ENCODE measurements around the gene C19orf38. TPM values are rescaled to one million over a fixed set of nuclear protein-coding genes. Genes with fewer than 3 reads are reported as not detected.

Gene C19orf38
- total and polyA plus RNA-seq, 9 of the 15 experiments (the other 6 are each of a cell fraction or from before 2014, with no cell fraction given): 0.14 to 0.18 TPM; not detected in 7

DNA sequence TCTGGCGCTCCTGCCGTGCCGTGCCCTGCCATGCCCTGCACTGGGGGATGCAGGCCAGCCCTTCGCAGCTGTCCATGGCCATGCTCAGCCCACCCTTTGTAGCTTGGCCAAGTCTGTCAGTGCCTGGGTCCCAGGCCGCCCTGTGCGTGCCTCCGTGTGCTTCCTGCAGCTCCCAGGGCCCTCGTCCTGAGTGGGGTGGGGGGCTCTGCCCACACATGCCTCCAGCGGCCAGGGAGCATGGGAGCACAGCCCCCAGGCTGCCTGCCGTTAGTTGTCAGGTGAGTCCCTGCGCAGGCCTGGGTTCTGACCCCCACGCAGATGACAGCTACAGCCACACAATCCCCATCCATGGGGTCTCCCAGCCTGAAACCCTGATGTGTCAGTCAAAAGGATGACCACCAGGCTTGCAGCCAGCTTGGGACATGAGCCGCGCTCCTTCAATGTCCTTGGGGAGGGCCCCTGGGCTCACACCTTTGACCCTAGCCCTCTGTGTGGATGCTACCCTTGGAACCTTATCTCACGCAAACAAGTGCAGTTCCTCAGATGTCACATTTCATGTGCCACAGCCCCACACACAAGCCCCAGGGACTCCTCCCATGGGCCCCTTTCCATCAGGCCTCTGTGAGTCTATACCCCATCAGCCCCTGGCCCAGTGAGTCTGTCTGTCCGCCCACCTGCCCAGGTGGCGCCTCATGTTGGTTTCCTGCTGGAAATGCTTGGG is 36.7 kb upstream of the C19orf38 start (continued):
- TF ChIP-seq, protein P1, sequence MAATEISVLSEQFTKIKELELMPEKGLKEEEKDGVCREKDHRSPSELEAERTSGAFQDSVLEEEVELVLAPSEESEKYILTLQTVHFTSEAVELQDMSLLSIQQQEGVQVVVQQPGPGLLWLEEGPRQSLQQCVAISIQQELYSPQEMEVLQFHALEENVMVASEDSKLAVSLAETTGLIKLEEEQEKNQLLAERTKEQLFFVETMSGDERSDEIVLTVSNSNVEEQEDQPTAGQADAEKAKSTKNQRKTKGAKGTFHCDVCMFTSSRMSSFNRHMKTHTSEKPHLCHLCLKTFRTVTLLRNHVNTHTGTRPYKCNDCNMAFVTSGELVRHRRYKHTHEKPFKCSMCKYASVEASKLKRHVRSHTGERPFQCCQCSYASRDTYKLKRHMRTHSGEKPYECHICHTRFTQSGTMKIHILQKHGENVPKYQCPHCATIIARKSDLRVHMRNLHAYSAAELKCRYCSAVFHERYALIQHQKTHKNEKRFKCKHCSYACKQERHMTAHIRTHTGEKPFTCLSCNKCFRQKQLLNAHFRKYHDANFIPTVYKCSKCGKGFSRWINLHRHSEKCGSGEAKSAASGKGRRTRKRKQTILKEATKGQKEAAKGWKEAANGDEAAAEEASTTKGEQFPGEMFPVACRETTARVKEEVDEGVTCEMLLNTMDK (IDR thresholded peaks at IDR 0.05; ENCODE audit: borderline replicate concordance, insufficient read depth, low read depth, low read length, poor library complexity, severe bottlenecking): no peak
- no peak for TF ChIP-seq GTF2E2 (tag; IDR thresholded peaks at IDR 0.05)
- TF ChIP-seq NR2C2 (CRISPR knock-in tag; IDR thresholded peaks at IDR 0.05): no peak
- peak; percentile 53; the same call in 1 of the 2 replicates for TF ChIP-seq NR2C2 (tag; IDR thresholded peaks at IDR 0.05)
- no peak for TF ChIP-seq MCM7 (IDR thresholded peaks at IDR 0.05)
- 0 out of 2 replicates have a peak, but pooled peaks have one; percentile 28 for TF ChIP-seq EP300 (IDR thresholded peaks at IDR 0.05; ENCODE audit: low read length)
- no peak for TF ChIP-seq STAT5A (IDR thresholded peaks at IDR 0.05; ENCODE audit: borderline replicate concordance, low read length)
- no peak for TF ChIP-seq SRF (CRISPR knock-in tag; IDR thresholded peaks at IDR 0.05)
- TF ChIP-seq, protein P2, sequence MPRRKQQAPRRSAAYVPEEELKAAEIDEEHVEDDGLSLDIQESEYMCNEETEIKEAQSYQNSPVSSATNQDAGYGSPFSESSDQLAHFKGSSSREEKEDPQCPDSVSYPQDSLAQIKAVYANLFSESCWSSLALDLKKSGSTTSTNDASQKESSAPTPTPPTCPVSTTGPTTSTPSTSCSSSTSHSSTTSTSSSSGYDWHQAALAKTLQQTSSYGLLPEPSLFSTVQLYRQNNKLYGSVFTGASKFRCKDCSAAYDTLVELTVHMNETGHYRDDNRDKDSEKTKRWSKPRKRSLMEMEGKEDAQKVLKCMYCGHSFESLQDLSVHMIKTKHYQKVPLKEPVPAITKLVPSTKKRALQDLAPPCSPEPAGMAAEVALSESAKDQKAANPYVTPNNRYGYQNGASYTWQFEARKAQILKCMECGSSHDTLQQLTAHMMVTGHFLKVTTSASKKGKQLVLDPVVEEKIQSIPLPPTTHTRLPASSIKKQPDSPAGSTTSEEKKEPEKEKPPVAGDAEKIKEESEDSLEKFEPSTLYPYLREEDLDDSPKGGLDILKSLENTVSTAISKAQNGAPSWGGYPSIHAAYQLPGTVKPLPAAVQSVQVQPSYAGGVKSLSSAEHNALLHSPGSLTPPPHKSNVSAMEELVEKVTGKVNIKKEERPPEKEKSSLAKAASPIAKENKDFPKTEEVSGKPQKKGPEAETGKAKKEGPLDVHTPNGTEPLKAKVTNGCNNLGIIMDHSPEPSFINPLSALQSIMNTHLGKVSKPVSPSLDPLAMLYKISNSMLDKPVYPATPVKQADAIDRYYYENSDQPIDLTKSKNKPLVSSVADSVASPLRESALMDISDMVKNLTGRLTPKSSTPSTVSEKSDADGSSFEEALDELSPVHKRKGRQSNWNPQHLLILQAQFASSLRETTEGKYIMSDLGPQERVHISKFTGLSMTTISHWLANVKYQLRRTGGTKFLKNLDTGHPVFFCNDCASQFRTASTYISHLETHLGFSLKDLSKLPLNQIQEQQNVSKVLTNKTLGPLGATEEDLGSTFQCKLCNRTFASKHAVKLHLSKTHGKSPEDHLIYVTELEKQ (CRISPR knock-in tag; IDR thresholded peaks at IDR 0.05): no peak
- no peak for TF ChIP-seq MED1 (CRISPR knock-in tag; IDR thresholded peaks at IDR 0.05; ENCODE audit: borderline replicate concordance)
- TF ChIP-seq, protein P3, sequence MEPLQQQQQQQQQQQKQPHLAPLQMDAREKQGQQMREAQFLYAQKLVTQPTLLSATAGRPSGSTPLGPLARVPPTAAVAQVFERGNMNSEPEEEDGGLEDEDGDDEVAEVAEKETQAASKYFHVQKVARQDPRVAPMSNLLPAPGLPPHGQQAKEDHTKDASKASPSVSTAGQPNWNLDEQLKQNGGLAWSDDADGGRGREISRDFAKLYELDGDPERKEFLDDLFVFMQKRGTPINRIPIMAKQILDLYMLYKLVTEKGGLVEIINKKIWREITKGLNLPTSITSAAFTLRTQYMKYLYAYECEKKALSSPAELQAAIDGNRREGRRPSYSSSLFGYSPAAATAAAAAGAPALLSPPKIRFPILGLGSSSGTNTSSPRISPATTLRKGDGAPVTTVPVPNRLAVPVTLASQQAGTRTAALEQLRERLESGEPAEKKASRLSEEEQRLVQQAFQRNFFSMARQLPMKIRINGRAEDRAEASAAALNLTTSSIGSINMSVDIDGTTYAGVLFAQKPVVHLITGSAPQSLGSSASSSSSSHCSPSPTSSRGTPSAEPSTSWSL (CRISPR knock-in tag; IDR thresholded peaks at IDR 0.05; ENCODE audit: borderline replicate concordance): no peak
- no peak for TF ChIP-seq RAD21 (CRISPR knock-in tag; conservative IDR thresholded peaks at IDR 0.05 in 1 of 2, IDR thresholded peaks at IDR 0.05 in 1 of 2)
- no peak for TF ChIP-seq POLR3G (IDR thresholded peaks at IDR 0.05; ENCODE audit: extremely low read depth, insufficient read length, insufficient replicate concordance)
- TF ChIP-seq, protein P4, sequence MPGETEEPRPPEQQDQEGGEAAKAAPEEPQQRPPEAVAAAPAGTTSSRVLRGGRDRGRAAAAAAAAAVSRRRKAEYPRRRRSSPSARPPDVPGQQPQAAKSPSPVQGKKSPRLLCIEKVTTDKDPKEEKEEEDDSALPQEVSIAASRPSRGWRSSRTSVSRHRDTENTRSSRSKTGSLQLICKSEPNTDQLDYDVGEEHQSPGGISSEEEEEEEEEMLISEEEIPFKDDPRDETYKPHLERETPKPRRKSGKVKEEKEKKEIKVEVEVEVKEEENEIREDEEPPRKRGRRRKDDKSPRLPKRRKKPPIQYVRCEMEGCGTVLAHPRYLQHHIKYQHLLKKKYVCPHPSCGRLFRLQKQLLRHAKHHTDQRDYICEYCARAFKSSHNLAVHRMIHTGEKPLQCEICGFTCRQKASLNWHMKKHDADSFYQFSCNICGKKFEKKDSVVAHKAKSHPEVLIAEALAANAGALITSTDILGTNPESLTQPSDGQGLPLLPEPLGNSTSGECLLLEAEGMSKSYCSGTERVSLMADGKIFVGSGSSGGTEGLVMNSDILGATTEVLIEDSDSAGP (CRISPR knock-in tag; IDR thresholded peaks at IDR 0.05): no peak
- no peak for TF ChIP-seq ELF2 (CRISPR knock-in tag; IDR thresholded peaks at IDR 0.05)
- TF ChIP-seq E2F3 (CRISPR knock-in tag; IDR thresholded peaks at IDR 0.05): no peak
- TF ChIP-seq POLR2B (IDR thresholded peaks at IDR 0.05; ENCODE audit: low read depth, partially characterized antibody): no peak
- TF ChIP-seq, protein P5, sequence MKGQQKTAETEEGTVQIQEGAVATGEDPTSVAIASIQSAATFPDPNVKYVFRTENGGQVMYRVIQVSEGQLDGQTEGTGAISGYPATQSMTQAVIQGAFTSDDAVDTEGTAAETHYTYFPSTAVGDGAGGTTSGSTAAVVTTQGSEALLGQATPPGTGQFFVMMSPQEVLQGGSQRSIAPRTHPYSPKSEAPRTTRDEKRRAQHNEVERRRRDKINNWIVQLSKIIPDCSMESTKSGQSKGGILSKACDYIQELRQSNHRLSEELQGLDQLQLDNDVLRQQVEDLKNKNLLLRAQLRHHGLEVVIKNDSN (CRISPR knock-in tag; IDR thresholded peaks at IDR 0.05): no peak

Measured in K562 (cell line).